ENCODE results near the gene ABR.

Gene ABR

DNA sequence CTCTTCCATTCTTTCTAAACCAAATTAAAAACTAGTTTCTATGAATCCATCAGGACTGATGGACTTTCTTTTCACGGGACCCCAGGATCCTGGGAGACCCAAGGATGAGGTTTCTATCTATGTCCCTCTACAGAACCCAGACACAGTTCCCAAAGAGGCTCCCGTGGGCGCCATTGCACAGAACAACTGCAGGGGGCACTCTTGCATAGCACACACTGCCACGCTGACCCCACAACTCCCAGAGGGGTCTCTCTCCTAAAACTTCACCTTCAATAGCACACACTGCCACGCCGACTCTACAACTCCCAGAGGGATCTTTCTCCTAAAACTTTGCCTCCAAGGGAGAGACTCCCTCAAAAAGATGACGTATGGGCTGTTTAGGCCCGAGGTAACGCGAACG is 9.0 kb downstream of the ABR start:
- no peak overlapping the region for H3K27ac ChIP-seq (ENCODE audit: low read depth, low read length)
- H3K9ac ChIP-seq (ENCODE audit: low read depth, low read length), result no peak overlapping the region
- H3K36me3 ChIP-seq (ENCODE audit: control insufficient read depth, insufficient read depth, low read length), result no peaks in the 10 kb centered on the region
- H3K9me3 ChIP-seq (ENCODE audit: control insufficient read depth, insufficient read depth, low read length), result no peaks in the 10 kb centered on the region
- no peaks in the 10 kb centered on the region for H3K4me1 ChIP-seq (ENCODE audit: control insufficient read depth, insufficient read depth, low read length)
- no peak overlapping the region for H3K4me3 ChIP-seq (ENCODE audit: low read depth, low read length)
- H3K27me3 ChIP-seq (ENCODE audit: control insufficient read depth, insufficient read depth, low read length), result no peaks in the 10 kb centered on the region

- Histone ChIP-seq H3K4me3 (ENCODE audit: low read depth, low read length) (no peak overlapping the region), H3K4me1 (ENCODE audit: control insufficient read depth, insufficient read depth, low read length) (no peaks in the 10 kb centered on the region), H3K27me3 (ENCODE audit: control insufficient read depth, insufficient read depth, low read length) (no peaks in the 10 kb centered on the region), H3K9me3 (ENCODE audit: control insufficient read depth, insufficient read depth, low read length) (no peaks in the 10 kb centered on the region), H3K9ac (ENCODE audit: low read depth, low read length) (no peak overlapping the region), H3K27ac (ENCODE audit: low read depth, low read length) (no peak overlapping the region), H3K36me3 (ENCODE audit: control insufficient read depth, insufficient read depth, low read length) (no peaks in the 10 kb centered on the region)
These were observed 9.9 kb downstream of the ABR start for GRCh38 chr17:1169929-1170312.

- H3K9ac ChIP-seq (ENCODE audit: low read depth, low read length), result no peak overlapping the region
- H3K36me3 ChIP-seq (ENCODE audit: control insufficient read depth, insufficient read depth, low read length), result no peaks in the 10 kb centered on the region
- H3K27me3 ChIP-seq (ENCODE audit: control insufficient read depth, insufficient read depth, low read length), result no peaks in the 10 kb centered on the region
- no peak overlapping the region for H3K4me3 ChIP-seq (ENCODE audit: low read depth, low read length)
- no peaks in the 10 kb centered on the region for H3K9me3 ChIP-seq (ENCODE audit: control insufficient read depth, insufficient read depth, low read length)
- no peaks in the 10 kb centered on the region for H3K4me1 ChIP-seq (ENCODE audit: control insufficient read depth, insufficient read depth, low read length)
- H3K27ac ChIP-seq (ENCODE audit: low read depth, low read length), result no peak overlapping the region
These were observed 10.4 kb downstream of the ABR start for GRCh38 chr17:1169221-1169928.

GRCh38 chr17:1168533-1169220 is 11.1 kb downstream of the ABR start:
- H3K36me3 ChIP-seq (ENCODE audit: control insufficient read depth, insufficient read depth, low read length), result no peaks in the 10 kb centered on the region
- no peaks in the 10 kb centered on the region for H3K4me1 ChIP-seq (ENCODE audit: control insufficient read depth, insufficient read depth, low read length)
- H3K9ac ChIP-seq (ENCODE audit: low read depth, low read length), result no peak overlapping the region

GRCh38 chr17:1166276-1166675 is 13.5 kb downstream of the ABR start:
- Histone ChIP-seq H3K4me3 (ENCODE audit: low read depth, low read length) (no peak overlapping the region), H3K36me3 (ENCODE audit: control insufficient read depth, insufficient read depth, low read length) (no peaks in the 10 kb centered on the region), H3K9me3 (ENCODE audit: control insufficient read depth, insufficient read depth, low read length) (no peaks in the 10 kb centered on the region), H3K27ac (ENCODE audit: low read depth, low read length) (no peak overlapping the region), H3K4me1 (ENCODE audit: control insufficient read depth, insufficient read depth, low read length) (no peaks in the 10 kb centered on the region), H3K9ac (ENCODE audit: low read depth, low read length) (no peak overlapping the region), H3K27me3 (ENCODE audit: control insufficient read depth, insufficient read depth, low read length) (no peaks in the 10 kb centered on the region)

More at GRCh38 chr17:1168533-1169220, 11.1 kb downstream of the ABR start:
- H3K4me3 ChIP-seq (ENCODE audit: low read depth, low read length), result no peak overlapping the region
- H3K27me3 ChIP-seq (ENCODE audit: control insufficient read depth, insufficient read depth, low read length), result no peaks in the 10 kb centered on the region
- no peak overlapping the region for H3K27ac ChIP-seq (ENCODE audit: low read depth, low read length)
- H3K9me3 ChIP-seq (ENCODE audit: control insufficient read depth, insufficient read depth, low read length), result no peaks in the 10 kb centered on the region

- Histone ChIP-seq H3K9ac (ENCODE audit: low read depth, low read length) (no peak overlapping the region), H3K27ac (ENCODE audit: low read depth, low read length) (no peak overlapping the region), H3K4me3 (ENCODE audit: low read depth, low read length) (no peak overlapping the region), H3K27me3 (ENCODE audit: control insufficient read depth, insufficient read depth, low read length) (no peaks in the 10 kb centered on the region), H3K36me3 (ENCODE audit: control insufficient read depth, insufficient read depth, low read length) (no peaks in the 10 kb centered on the region), H3K9me3 (ENCODE audit: control insufficient read depth, insufficient read depth, low read length) (no peaks in the 10 kb centered on the region), H3K4me1 (ENCODE audit: control insufficient read depth, insufficient read depth, low read length) (peaks cover 3% of the 10 kb centered on the region; the same call in 1 of the 2 replicates)
These were observed 13.9 kb downstream of the ABR start for GRCh38 chr17:1165836-1166235.

DNA sequence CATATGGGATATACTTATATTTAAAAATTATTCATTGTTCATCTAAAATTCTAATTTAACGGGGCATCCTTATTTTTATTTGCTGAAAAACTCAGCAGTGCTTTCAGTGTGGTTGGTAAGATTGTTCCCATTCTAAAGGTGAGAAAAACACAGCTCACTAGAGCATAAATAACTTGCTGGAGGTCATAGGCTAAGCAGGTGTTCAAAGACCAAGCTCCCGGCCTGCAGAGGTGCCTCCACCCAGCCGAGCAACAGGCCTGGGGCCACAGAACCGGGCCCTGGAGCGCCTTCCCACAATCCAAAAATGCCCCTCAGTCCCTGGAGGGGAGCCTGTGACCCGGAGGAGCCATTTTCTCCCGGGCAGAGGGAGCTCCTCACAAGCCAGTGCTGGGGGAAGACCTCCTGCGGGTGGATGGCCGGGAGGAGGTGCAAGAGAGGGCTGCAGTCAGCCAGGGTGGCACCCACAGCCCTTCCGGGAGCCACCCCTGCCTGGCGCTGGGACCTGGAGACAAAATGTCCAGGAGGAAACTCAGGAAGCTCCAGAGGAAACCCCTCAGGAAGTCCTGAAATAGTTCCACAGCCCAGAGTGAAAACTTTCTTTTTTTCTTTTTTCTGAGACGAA is 14.7 kb downstream of the ABR start:
- H3K27ac ChIP-seq (ENCODE audit: low read depth, low read length), result no peak overlapping the region
- no peaks in the 10 kb centered on the region for H3K27me3 ChIP-seq (ENCODE audit: control insufficient read depth, insufficient read depth, low read length)
- H3K36me3 ChIP-seq (ENCODE audit: control insufficient read depth, insufficient read depth, low read length), result no peaks in the 10 kb centered on the region
- H3K4me1 ChIP-seq (ENCODE audit: control insufficient read depth, insufficient read depth, low read length), result peaks cover 7% of the 10 kb centered on the region; the same call in 1 of the 2 replicates
- H3K9ac ChIP-seq (ENCODE audit: low read depth, low read length), result no peak overlapping the region
- no peak overlapping the region for H3K4me3 ChIP-seq (ENCODE audit: low read depth, low read length)
- no peaks in the 10 kb centered on the region for H3K9me3 ChIP-seq (ENCODE audit: control insufficient read depth, insufficient read depth, low read length)

- no peaks in the 10 kb centered on the region for H3K9me3 ChIP-seq (ENCODE audit: control insufficient read depth, insufficient read depth, low read length)
- H3K4me1 ChIP-seq (ENCODE audit: control insufficient read depth, insufficient read depth, low read length), result peaks cover 7% of the 10 kb centered on the region; the same call in 1 of the 2 replicates
- no peaks in the 10 kb centered on the region for H3K36me3 ChIP-seq (ENCODE audit: control insufficient read depth, insufficient read depth, low read length)
- H3K27me3 ChIP-seq (ENCODE audit: control insufficient read depth, insufficient read depth, low read length), result no peaks in the 10 kb centered on the region
- H3K27ac ChIP-seq (ENCODE audit: low read depth, low read length), result no peak overlapping the region
- H3K4me3 ChIP-seq (ENCODE audit: low read depth, low read length), result no peak overlapping the region
- no peak overlapping the region for H3K9ac ChIP-seq (ENCODE audit: low read depth, low read length)
These were observed 17.5 kb downstream of the ABR start for GRCh38 chr17:1162116-1162855.

- Histone ChIP-seq H3K4me1 (ENCODE audit: control insufficient read depth, insufficient read depth, low read length) (peaks cover 7% of the 10 kb centered on the region; the same call in 1 of the 2 replicates), H3K27me3 (ENCODE audit: control insufficient read depth, insufficient read depth, low read length) (no peaks in the 10 kb centered on the region), H3K9me3 (ENCODE audit: control insufficient read depth, insufficient read depth, low read length) (no peaks in the 10 kb centered on the region), H3K27ac (ENCODE audit: low read depth, low read length) (no peak overlapping the region), H3K9ac (ENCODE audit: low read depth, low read length) (no peak overlapping the region), H3K36me3 (ENCODE audit: control insufficient read depth, insufficient read depth, low read length) (no peaks in the 10 kb centered on the region), H3K4me3 (ENCODE audit: low read depth, low read length) (peak overlapping the region; percentile 40; the same call in 1 of the 2 replicates)
These were observed 19.0 kb downstream of the ABR start for GRCh38 chr17:1160591-1161390.

DNA sequence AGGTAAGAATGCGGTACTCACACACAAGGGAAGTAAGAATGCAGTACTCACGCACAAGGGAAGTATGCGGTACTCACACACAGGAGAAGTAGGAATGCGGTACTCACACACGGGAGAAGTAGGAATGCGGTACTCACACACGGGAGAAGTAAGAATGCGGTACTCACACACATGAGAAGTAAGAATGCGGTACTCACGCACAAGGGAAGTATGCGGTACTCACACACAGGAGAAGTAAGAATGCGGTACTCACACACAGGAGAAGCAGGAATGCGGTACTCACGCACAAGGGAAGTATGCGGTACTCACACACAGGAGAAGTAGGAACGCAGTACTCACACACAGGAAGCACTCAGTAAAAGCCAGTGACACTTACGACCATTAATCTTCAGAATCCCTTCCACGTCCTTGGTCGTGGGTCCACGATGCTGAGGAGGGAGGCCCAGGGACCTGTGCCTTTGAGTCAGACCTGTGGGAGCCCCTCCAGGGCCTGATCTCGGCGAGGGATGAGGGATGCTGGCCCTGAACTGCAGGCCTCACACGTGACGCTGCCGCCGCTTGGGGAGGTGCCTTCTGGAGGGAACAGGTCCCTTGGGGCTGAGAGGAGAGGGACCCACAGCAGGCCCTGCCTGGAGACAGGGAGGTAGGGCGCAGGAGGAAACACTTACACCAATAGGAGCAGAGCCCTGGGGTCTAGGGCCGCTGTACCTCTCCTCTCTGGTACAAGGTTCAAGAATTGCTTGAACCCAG is 20.2 kb downstream of the ABR start:
- Histone ChIP-seq H3K9me3 (ENCODE audit: control insufficient read depth, insufficient read depth, low read length) (no peaks in the 10 kb centered on the region), H3K4me3 (ENCODE audit: low read depth, low read length) (no peak overlapping the region), H3K36me3 (ENCODE audit: control insufficient read depth, insufficient read depth, low read length) (no peaks in the 10 kb centered on the region), H3K9ac (ENCODE audit: low read depth, low read length) (no peak overlapping the region), H3K4me1 (ENCODE audit: control insufficient read depth, insufficient read depth, low read length) (peaks cover 7% of the 10 kb centered on the region; the same call in 1 of the 2 replicates), H3K27ac (ENCODE audit: low read depth, low read length) (no peak overlapping the region), H3K27me3 (ENCODE audit: control insufficient read depth, insufficient read depth, low read length) (no peaks in the 10 kb centered on the region)

Data from HUES48 (cell line).